Measurements from ENCODE around the gene GABRG3. TPM values are rescaled to one million over a fixed set of nuclear protein-coding genes. Genes with fewer than 3 reads are reported as not detected.

Gene GABRG3
- total and polyA plus RNA-seq, 11 donors = not detected

DNA sequence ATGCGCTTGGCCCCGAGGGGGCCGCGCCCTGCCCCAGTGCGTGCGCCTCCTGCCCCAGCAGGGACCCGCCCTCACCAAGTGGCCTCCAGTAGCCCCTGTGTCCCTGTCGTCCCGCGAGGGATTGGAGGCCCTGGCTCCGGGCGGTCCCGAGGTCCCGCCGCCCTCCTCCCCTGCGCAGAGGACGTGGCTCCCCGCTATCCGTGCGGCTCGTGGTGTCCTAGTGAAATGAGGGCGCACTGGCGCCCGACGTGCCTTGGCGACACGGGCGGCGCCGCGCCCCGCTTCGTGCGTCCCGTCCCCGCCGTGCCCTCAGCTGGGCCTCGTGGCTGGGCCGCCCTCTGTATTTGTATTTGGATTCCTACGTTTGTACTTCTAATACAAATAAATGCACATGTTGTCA lies 570.6 kb downstream of the GABRG3 start:
- WGBS, 4 donors = 94 to 97% (median 96%) methylated on average over 32 to 40 of the region's 40 CpGs
- no peak for ATAC-seq
- no peaks in the 10 kb centered on the region for H3K4me1 ChIP-seq

GRCh38 chr15:27545494-27546255 lies 574.7 kb downstream of the GABRG3 start:
- no peak for TF ChIP-seq CTCF (IDR thresholded peaks at IDR 0.05)
- TF ChIP-seq POLR2A (IDR thresholded peaks at IDR 0.05) = no peak
- ATAC-seq = no peak
- WGBS, 4 donors = 59 to 65% (median 61%) methylated on average over 8 of the region's 8 CpGs
- H3K27ac ChIP-seq = no peak overlapping the region
- H3K36me3 ChIP-seq = no peaks in the 10 kb centered on the region
- peaks cover 0 to 9% (median 0%) of the 10 kb centered on the region in 12 donors for H3K9me3 ChIP-seq
- DNase-seq = no peak
- intact Hi-C loops (cut with DNase I) = no loop called here
- H3K27me3 ChIP-seq = no peaks in the 10 kb centered on the region
- H3K4me3 ChIP-seq = no peak overlapping the region
- no peaks in the 10 kb centered on the region for H3K4me1 ChIP-seq

More for the DNA sequence above, 570.6 kb downstream of the GABRG3 start:
- peaks cover 0 to 11% (median 0%) of the 10 kb centered on the region in 12 donors for H3K9me3 ChIP-seq
- no peak overlapping the region for H3K4me3 ChIP-seq
- H3K27ac ChIP-seq = no peak overlapping the region
- no peaks in the 10 kb centered on the region for H3K27me3 ChIP-seq
- TF ChIP-seq POLR2A (IDR thresholded peaks at IDR 0.05) = no peak
- TF ChIP-seq CTCF (IDR thresholded peaks at IDR 0.05) = no peak
- H3K36me3 ChIP-seq = no peaks in the 10 kb centered on the region
- intact Hi-C loops (cut with DNase I) = no loop called here
- DNase-seq = no peak

GRCh38 chr15:27549746-27550145 lies 578.8 kb downstream of the GABRG3 start:
- DNase-seq (no peak), ATAC-seq (no peak)
- Histone ChIP-seq H3K9me3 (peaks cover 0 to 7% (median 0%) of the 10 kb centered on the region in 12 donors), H3K27me3 (no peaks in the 10 kb centered on the region), H3K4me3 (no peak overlapping the region), H3K4me1 (no peaks in the 10 kb centered on the region), H3K36me3 (no peaks in the 10 kb centered on the region), H3K27ac (no peak overlapping the region)
- TF ChIP-seq POLR2A (IDR thresholded peaks at IDR 0.05) (no peak), CTCF (IDR thresholded peaks at IDR 0.05) (no peak)
- intact Hi-C loops (cut with DNase I) = no loop called here
- WGBS, 4 donors = 69 to 78% (median 75%) methylated on average over 4 of the region's 4 CpGs

GRCh38 chr15:27550635-27551034 lies 579.7 kb downstream of the GABRG3 start:
- no peaks in the 10 kb centered on the region for H3K36me3 ChIP-seq
- TF ChIP-seq POLR2A (IDR thresholded peaks at IDR 0.05) (no peak), CTCF (IDR thresholded peaks at IDR 0.05) (no peak)
- H3K4me3 ChIP-seq = no peak overlapping the region
- peaks cover 0 to 7% (median 0%) of the 10 kb centered on the region in 12 donors for H3K9me3 ChIP-seq
- ATAC-seq (no peak), DNase-seq (no peak)
- H3K4me1 ChIP-seq = no peaks in the 10 kb centered on the region
- intact Hi-C loops (cut with DNase I) = no loop called here
- WGBS, 4 donors = 66 to 74% (median 72%) methylated on average over 6 of the region's 6 CpGs
- no peaks in the 10 kb centered on the region for H3K27me3 ChIP-seq
- no peak overlapping the region for H3K27ac ChIP-seq

Data from heart left ventricle (tissue), 16 donors.